Measurements from ENCODE around the gene LONP1.
"Not testable (repeated sequence)": the region's sequence is repeated elsewhere in the genome, so short reads cannot be mapped to it uniquely, and the experiment has no call there.

Gene LONP1

DNA sequence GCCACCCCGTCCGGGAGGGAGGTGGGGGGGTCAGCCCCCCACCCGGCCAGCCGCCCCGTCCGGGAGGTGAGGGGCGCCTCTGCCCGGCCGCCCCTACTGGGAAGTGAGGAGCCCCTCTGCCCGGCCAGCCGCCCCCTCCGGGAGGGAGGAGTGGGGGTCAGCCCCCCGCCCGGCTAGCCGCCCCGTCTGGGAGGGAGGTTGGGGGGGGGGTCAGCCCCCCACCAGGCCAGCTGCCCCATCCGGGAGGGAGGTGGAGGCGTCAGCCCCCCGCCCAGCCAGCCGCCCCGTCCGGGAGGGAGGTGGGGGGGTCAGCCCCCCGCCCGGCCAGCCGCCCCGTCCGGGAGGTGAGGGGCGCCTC, 17.9 kb downstream of the LONP1 start:
- not testable (repeated sequence) for H3K4me1 ChIP-seq (ENCODE audit: insufficient read depth, low read length); H3K9me3 ChIP-seq (ENCODE audit: control insufficient read depth, insufficient read depth, low read length); H3K9ac ChIP-seq (ENCODE audit: low read depth, low read length)
- H3K36me3 ChIP-seq (ENCODE audit: insufficient read depth, low read length), result peaks cover 31% of the 10 kb centered on the region

DNA sequence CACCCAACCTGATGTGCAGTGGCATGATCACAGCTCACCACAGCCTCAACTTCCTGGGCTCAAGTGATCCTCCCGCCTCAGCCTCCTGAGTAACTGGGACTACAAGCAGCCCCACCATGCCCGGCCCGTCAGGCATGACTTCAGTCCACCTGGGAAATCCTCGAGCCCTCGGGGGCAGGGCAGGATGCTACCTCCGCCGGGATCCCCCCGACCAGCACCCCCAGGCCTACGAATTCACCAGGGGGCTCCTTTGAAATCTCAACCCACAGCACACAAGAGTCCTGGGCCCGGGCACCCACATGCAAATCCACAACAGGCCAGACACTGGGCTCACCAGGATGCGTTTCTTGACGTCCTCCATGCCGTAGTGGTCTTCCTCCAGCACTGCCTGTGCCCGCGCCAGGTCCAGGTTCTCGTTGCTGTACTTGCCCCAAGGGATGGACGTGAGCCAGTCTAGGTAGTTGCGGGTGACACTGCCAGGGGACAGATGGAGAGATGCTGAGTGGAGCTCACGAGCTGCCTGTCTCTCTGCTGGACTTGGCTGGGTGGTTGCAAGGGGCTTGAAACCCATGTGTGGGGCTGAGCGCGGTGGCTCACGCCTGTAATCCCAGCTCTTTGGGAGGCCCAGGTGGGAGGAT, 19.4 kb downstream of the LONP1 start:
- no peak overlapping the region for H3K9ac ChIP-seq (ENCODE audit: low read depth, low read length)
- peaks cover 24% of the 10 kb centered on the region for H3K36me3 ChIP-seq (ENCODE audit: insufficient read depth, low read length)
- no peaks in the 10 kb centered on the region for H3K4me1 ChIP-seq (ENCODE audit: insufficient read depth, low read length)
- no peaks in the 10 kb centered on the region for H3K9me3 ChIP-seq (ENCODE audit: control insufficient read depth, insufficient read depth, low read length)

DNA sequence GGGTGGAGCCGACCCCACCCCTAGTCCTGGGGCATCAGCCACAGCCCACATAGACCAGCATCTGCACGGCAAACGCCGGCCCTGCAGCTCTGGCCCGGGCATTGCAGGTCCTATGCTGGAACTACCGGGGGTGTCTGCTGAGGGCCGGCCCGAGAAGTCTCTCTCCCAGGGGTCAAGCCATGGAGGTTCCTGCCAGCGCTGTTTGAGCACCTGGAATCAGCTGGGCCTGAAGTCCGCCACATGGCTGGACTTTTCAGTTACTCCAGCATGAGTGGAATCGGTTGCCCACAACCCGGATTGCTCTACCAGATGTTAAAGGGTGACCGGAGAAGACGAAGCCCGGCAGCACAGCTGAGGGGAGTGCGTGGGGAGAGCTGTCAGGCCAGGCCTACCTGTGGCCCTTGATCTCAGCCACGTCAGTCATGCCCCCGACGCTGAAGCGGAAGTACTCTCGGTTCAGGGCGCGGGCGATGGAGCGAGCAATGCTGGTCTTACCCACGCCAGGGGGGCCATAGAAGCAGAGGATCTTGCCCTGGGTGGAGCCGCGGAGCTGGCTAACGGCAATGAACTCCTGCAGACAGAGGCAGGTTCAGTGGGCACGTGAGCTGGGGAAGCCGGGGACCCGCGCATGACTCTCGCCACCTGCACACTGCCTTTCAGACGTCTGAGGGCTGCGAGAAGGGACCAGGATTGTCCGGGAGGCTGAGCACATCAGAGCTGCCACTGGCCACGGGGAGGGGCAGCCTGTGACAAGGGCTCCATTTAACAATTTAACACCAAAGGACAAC, 21.1 kb downstream of the LONP1 start:
- no peaks in the 10 kb centered on the region for H3K9me3 ChIP-seq (ENCODE audit: control insufficient read depth, insufficient read depth, low read length)
- no peak overlapping the region for H3K9ac ChIP-seq (ENCODE audit: low read depth, low read length)
- peaks cover 14% of the 10 kb centered on the region for H3K36me3 ChIP-seq (ENCODE audit: insufficient read depth, low read length)
- H3K4me1 ChIP-seq (ENCODE audit: insufficient read depth, low read length), result no peaks in the 10 kb centered on the region

DNA sequence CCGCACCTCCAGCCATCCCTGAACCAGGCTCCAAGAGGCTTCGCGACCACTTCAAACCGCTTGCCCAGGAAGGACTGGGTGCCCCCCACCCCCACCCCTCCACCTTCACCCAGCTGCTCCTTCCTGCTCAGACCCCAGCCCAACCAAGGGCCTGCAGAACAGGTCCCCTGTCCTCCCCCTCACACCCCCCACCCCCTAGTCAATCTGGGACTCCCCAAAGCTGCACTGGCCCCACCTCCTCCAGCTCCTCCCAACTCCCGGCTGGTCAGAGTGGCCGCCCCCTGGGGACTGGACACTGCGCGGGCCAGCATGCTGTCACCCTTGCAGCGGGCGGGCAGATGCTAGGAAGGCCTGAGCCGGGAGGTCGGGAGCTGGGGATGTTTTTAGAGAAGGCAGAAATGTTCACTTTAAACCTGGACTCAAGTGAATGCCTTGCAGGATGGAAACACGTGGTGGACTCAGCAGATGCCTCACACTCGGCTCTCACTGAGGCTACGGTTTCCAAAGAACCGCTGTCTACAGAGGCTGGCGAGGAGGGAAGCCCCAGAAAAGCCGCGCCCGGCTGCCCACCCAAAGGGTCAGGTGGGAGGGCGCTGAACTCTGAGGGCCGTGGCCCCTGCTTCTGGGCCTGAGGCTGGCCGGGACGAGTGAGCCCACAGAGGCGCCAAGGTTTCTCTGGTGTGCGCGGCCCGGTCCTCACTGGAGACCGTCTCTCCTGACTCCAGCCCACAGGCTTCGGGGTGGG, 21.9 kb downstream of the LONP1 start:
- Histone ChIP-seq H3K4me1 (ENCODE audit: insufficient read depth, low read length) (no peaks in the 10 kb centered on the region), H3K9ac (ENCODE audit: low read depth, low read length) (no peak overlapping the region), H3K36me3 (ENCODE audit: insufficient read depth, low read length) (peaks cover 16% of the 10 kb centered on the region), H3K9me3 (ENCODE audit: control insufficient read depth, insufficient read depth, low read length) (no peaks in the 10 kb centered on the region)

DNA sequence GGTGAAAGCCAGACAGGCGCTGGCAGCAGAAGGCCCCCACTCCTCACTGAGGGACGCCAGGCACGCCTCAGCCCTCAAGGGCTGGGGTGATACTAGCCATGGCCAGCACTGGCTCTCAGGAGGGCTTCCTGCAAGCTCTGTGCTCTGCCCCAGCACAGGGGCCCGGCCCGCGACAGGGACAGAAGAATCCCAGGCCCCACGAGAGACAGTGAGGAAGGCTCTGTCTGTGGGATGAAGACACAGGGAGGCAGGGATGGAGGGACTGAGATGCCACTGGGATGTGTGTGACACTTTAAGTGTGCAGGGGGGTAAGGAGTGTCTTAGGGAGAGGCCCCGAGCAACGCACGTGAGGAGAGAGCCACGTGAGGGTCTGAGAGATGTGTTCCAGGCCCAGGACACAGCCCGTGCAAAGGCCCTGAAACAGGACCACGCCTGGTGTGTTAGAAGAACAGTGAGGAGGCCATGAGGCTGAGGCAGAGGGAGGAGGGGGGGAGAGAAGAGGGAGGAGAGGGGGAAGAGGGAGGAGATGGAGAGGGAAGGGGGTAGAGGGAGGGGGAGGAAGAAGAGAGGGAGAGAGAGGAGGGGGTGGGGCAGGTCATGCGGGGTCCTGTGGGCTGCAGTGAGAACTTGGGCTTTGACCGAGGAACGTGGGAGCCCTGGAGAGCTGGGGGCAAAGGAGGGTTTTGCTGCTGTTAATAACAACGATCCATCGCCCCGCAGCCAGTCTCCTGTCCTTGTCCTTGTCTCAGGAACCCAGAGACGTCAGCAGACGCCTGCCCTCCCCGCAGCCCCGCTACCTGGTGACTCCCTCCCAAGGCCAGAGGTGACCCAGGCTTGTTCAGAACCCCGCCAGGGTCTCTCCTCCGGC, 22.7 kb downstream of the LONP1 start:
- H3K4me1 ChIP-seq (ENCODE audit: insufficient read depth, low read length), result no peaks in the 10 kb centered on the region
- H3K9me3 ChIP-seq (ENCODE audit: control insufficient read depth, insufficient read depth, low read length), result no peaks in the 10 kb centered on the region
- peaks cover 22% of the 10 kb centered on the region for H3K36me3 ChIP-seq (ENCODE audit: insufficient read depth, low read length)
- no peak overlapping the region for H3K9ac ChIP-seq (ENCODE audit: low read depth, low read length)

DNA sequence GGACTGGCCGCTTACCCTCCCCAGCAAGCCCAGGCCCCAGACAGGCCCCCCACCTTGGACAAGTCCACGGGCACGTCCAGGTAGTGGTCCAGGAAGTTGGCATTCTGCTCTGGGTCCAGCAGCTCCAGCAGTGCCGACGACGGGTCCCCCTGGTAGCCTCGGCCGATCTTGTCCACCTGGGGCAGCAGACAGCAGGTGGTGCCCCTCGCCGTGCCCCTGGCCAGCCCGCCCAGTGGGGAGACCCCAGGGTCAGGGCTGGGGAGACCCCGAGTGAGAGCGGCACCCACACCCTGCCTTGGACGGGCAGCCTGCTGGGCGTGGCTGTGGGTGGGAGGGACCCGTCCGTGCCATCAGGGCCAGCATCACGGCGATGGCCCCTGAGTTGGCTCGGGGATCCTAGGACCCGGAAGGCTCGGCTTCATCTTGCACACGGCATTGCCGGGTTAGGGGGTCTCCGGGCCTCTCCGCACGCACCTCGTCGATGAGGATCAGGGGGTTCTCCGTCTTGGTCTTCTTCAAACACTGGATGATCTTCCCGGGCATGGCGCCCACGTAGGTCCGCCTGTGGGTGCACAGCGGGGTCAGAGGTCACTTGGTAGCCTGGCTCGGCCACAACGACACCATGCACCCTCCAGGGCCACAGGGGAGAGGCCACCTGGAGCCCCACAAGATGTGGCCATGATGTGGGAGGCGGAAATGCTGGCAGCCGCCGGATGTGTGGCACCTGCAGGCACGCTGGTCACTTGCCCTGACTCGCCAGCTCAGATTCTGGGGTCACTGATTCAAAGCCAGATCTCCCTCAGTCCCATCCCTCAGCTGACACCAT, 23.5 kb downstream of the LONP1 start:
- peaks cover 28% of the 10 kb centered on the region for H3K36me3 ChIP-seq (ENCODE audit: insufficient read depth, low read length)
- H3K4me1 ChIP-seq (ENCODE audit: insufficient read depth, low read length), result no peaks in the 10 kb centered on the region
- H3K9me3 ChIP-seq (ENCODE audit: control insufficient read depth, insufficient read depth, low read length), result no peaks in the 10 kb centered on the region
- no peak overlapping the region for H3K9ac ChIP-seq (ENCODE audit: low read depth, low read length)

DNA sequence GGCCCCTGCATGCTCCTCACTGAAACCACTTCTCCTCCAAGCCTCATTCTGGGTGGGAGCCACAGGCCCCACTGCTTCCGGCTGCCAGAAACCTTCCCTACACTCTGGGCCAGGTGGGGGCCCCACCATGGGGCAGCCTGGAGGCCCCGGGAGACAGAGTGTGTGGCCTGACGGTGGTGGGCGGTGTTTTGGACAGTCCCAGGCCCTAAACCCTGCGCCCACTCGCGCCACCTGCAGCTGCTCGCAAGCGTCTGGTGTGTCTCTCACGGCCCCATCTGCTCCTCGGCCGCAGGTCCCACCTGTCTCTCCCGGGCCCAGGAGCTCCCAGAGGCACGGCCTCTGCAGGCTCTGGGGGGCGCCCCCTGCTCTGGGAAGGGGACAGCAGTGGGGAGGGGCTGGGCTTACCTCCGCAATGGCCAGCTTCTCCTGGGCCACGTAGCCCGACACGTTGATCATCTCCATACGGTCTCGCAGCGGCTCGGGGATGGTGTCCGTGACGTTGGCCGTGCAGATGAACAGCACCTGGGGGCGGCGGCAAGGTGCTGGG, 24.2 kb downstream of the LONP1 start:
- peaks cover 24% of the 10 kb centered on the region for H3K36me3 ChIP-seq (ENCODE audit: insufficient read depth, low read length)
- no peak overlapping the region for H3K9ac ChIP-seq (ENCODE audit: low read depth, low read length)
- no peaks in the 10 kb centered on the region for H3K9me3 ChIP-seq (ENCODE audit: control insufficient read depth, insufficient read depth, low read length)
- no peaks in the 10 kb centered on the region for H3K4me1 ChIP-seq (ENCODE audit: insufficient read depth, low read length)

DNA sequence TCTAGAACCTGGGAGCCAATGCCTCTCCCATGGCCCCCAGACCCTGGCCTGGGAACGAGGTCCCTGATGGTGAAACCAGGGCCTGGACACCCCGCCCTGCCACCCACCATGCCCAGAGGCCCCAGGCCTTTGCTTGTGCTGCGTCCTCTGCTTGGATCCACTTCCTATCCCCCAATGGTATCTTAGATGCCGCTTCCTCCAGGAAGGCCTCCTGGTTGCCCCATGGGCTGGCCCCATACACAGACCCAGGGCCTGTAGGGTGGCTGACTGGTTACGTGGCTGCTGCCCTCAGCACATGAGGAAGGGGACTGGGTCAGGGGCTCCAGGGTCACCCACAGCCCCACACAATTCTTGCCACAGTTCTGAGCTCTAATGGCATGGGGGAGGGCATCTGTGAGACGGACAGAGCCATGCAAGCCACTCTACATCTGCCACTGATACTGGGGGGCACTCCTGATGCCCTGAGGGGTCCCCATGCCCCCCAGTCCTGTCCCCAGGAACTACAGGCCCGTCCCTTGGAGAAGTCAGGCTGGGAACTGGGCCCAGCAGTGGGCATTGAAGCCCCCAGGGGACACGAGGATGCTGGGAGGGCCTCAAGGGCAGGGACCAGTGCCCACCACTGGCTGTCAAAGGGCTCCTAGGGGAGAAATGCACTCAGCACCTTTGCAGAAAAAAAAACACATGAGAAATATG, 24.8 kb downstream of the LONP1 start:
- Histone ChIP-seq H3K36me3 (ENCODE audit: insufficient read depth, low read length) (peaks cover 20% of the 10 kb centered on the region), H3K4me1 (ENCODE audit: insufficient read depth, low read length) (no peaks in the 10 kb centered on the region), H3K9me3 (ENCODE audit: control insufficient read depth, insufficient read depth, low read length) (no peaks in the 10 kb centered on the region), H3K9ac (ENCODE audit: low read depth, low read length) (no peak overlapping the region)

DNA sequence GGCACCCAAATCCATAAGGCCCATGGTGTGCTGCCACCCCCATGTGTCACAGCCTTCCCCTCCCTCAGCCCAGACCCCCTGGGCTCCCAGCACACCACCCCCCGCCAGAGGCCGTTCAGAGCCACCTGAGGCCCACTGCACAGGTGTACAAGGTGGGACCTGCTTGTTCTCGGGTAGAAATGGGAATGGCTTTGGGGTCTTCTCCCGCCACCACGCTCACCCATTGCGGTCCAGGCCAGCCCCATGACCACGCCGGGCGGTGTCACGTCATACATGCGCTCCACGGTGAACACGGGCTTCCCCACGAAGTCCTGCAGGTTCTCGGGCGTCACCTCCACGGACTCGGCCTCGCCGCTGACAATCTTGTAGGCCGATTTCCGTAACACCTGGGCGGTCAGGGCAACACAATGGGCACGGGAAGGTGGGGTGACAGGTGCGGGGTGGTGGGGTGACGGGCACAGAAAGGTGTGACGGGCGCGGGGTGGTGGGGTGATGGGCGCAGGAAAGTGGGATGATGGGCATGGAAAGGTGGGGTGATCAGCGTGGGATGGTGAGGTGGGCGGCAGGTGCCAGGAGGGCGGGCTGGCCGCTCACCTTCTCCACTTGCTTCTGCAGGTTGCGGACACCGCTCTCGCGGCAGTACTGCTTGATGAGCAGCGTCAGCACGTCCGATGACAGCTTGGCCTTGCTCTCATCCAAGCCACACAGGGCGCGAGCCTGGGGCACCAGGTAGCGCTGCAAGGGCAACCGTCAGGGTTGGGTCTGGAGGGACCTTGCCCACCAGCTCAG, 25.6 kb downstream of the LONP1 start:
- H3K9ac ChIP-seq (ENCODE audit: low read depth, low read length), result no peak overlapping the region
- H3K4me1 ChIP-seq (ENCODE audit: insufficient read depth, low read length), result no peaks in the 10 kb centered on the region
- no peaks in the 10 kb centered on the region for H3K9me3 ChIP-seq (ENCODE audit: control insufficient read depth, insufficient read depth, low read length)
- peaks cover 20% of the 10 kb centered on the region for H3K36me3 ChIP-seq (ENCODE audit: insufficient read depth, low read length)

DNA sequence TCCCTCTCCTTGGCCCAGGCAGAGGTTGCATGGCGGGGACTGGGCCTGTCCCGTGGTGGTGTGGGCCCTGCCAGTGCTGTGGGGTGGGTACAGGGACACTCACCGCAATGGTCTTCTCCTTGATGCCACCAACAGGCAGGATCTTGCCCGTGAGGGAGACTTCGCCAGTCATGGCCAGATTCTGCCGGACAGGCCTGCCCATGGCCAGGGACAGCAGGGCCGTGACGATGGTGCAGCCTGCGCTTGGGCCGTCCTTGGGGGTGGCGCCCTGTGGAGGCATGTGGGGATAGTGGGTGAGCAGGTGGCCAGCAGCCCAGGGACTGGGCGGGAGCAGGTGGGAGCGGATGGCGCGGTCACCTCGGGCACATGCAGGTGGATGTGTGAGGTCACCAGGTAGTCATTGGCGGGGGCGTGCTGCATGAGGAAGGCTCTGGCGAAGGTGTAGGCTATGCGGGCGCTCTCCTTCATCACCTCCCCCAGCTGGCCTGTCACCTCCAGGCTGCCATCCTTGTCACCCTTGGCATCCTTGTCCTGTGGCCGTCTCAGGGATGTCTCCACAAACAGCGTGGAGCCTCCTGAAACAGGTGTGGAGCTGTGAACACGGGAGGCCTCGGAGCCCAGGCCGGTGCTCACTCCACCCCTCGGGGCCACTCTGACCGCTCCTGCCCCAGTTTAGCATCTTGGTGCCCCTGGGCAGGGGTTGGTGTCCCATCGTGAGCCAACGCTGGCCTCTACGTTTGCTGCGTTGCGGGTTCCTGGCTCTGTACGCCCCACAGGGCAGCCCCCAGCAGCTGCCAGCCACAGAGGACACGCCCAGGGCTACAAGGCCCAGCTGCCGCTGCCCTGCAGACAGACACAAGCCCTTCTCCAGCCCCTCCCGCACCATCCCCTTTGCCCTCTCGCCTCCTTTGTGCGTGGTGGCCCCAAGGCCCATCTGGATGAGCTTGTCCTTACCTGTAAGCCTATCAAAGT, 26.5 kb downstream of the LONP1 start:
- peaks cover 20% of the 10 kb centered on the region for H3K36me3 ChIP-seq (ENCODE audit: insufficient read depth, low read length)
- H3K9ac ChIP-seq (ENCODE audit: low read depth, low read length), result no peak overlapping the region
- H3K9me3 ChIP-seq (ENCODE audit: control insufficient read depth, insufficient read depth, low read length), result no peaks in the 10 kb centered on the region
- H3K4me1 ChIP-seq (ENCODE audit: insufficient read depth, low read length), result no peaks in the 10 kb centered on the region

DNA sequence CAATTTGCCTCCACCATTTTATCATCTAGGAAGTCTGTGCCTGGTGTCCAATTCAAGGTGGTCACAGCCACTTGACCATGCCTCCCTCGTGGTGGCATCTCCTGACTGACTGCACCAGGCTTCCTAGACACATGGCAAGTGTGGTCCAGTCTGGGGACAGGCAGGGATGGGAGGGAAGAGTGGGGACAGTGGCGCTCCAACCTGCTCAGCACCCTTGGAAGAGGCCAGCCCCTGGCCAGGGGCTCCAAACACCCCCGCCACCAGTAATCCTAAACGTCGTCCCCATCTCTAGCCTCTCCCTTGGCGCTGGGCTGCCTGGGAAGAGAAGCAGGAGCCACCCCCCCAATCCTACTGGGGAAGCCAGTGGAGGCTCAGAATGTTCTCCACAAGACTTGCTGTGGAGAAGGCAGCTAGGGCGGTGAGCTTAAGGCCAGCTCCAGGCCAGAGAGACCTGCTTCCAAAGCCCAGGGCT, 27.2 kb downstream of the LONP1 start:
- Histone ChIP-seq H3K9ac (ENCODE audit: low read depth, low read length) (no peak overlapping the region), H3K36me3 (ENCODE audit: insufficient read depth, low read length) (peaks cover 20% of the 10 kb centered on the region), H3K9me3 (ENCODE audit: control insufficient read depth, insufficient read depth, low read length) (no peaks in the 10 kb centered on the region), H3K4me1 (ENCODE audit: insufficient read depth, low read length) (no peaks in the 10 kb centered on the region)
